Endodermal cell (in vitro differentiated cells): ENCODE measurements around the gene OR2T12. TPM values are rescaled to one million over a fixed set of nuclear protein-coding genes. Genes with fewer than 3 reads are reported as not detected.

Experiments
- DNase-seq: peaks from one replicate; pipeline ENCODE4 v3.0.0-alpha.2; 2017
- H3K27ac ChIP-seq: 2 replicates; pipeline ENCODE4 v1.5.1; 2013; ENCODE audit warnings: mild to moderate bottlenecking, low read depth, low read length, moderate library complexity
- H3K27me3 ChIP-seq: 2 replicates; pipeline ENCODE4 v1.6.1; 2013; ENCODE audit warnings: mild to moderate bottlenecking, low read length, moderate library complexity; ENCODE audit not compliant: insufficient read depth, control insufficient read depth, poor library complexity, severe bottlenecking
- H3K36me3 ChIP-seq: 2 replicates; pipeline ENCODE4 v1.7.0; 2013; ENCODE audit warnings: mild to moderate bottlenecking, low read length, moderate library complexity; ENCODE audit not compliant: control insufficient read depth, insufficient read depth
- H3K4me1 ChIP-seq: one replicate; pipeline ENCODE4 v1.7.0; 2013; ENCODE audit warnings: low read length; ENCODE audit not compliant: control insufficient read depth, insufficient read depth
- H3K4me3 ChIP-seq: 2 replicates; pipeline ENCODE4 v1.5.1; 2013; ENCODE audit warnings: mild to moderate bottlenecking, low read length, moderate library complexity
- H3K9ac ChIP-seq: 2 replicates; pipeline ENCODE4 v1.6.1; 2013; ENCODE audit warnings: mild to moderate bottlenecking, low read length, moderate library complexity; ENCODE audit not compliant: poor library complexity, severe bottlenecking; ENCODE audit errors: extremely low read depth
- H3K9me3 ChIP-seq: 2 replicates; pipeline ENCODE4 v1.6.1; 2013; ENCODE audit warnings: mild to moderate bottlenecking, low read length, moderate library complexity; ENCODE audit not compliant: control insufficient read depth
- H3K27ac Mint-ChIP-seq: 2 replicates; pipeline ENCODE4 v1.8.0; 2020; ENCODE audit warnings: mixed read lengths
- H3K27me3 Mint-ChIP-seq: 2 replicates; pipeline ENCODE4 v1.8.0; 2021; ENCODE audit warnings: mild to moderate bottlenecking, mixed read lengths; ENCODE audit not compliant: insufficient read depth
- H3K36me3 Mint-ChIP-seq: 2 replicates; pipeline ENCODE4 v1.8.0; 2020; ENCODE audit warnings: low read depth, mixed read lengths
- H3K4me1 Mint-ChIP-seq: 2 replicates; pipeline ENCODE4 v1.8.0; 2020; ENCODE audit warnings: mixed read lengths
- H3K4me3 Mint-ChIP-seq: 2 replicates; pipeline ENCODE4 v1.8.0; 2020; ENCODE audit warnings: mild to moderate bottlenecking, moderate library complexity, mixed read lengths
- H3K9me3 Mint-ChIP-seq: 2 replicates; pipeline ENCODE4 v1.8.0; 2020; ENCODE audit warnings: mild to moderate bottlenecking, mixed read lengths
- CTCF ChIP-seq: fragments of 200-600 bp; sonication (generic); conservative IDR thresholded peaks from 2 replicates; pipeline ENCODE4 v1.5.0; 2021; ENCODE audit warnings: antibody characterized with exemption, mild to moderate bottlenecking
- whole genome bisulfite sequencing, 2 experiments: methylation state at CpG; one replicate each; pipeline versions ENCODE4 v1.1.5 to v1.1.7; 2013; ENCODE audit warnings: missing lambda C conversion rate in 2 of 2, mixed read lengths in 1 of 2; ENCODE audit not compliant: insufficient coverage in 1 of 2, insufficient read length in 1 of 2; 5-methylcytosine and 5-hydroxymethylcytosine counted together
- long read RNA-seq, 4 experiments: library from polyadenylated mRNA in 2 of 4; library from RNA in 1 of 4; library from capped mRNA in 1 of 4; stranded (forward) in 3 of 4; unstranded in 1 of 4; transcript quantifications; one replicate each; pipeline ENCODE4 v2.0.0, GENCODE V29; 2020 to 2021; ENCODE audit warnings: inconsistent platforms in 1 of 4
- polyA plus RNA-seq, 2 experiments: library from polyadenylated mRNA; stranded (reverse); fragments of 50-300 nt; gene quantifications; one replicate each; pipeline ENCODE4 v1.2.3, GENCODE V29; 2013
- total RNA-seq, 2 donors: library from RNA; stranded (reverse); fragmentation: NEBNext Ultra II Directional in 1 of 2; extraction: Animal tissue kit (Norgen Biotek cat#: 25700) in 1 of 2; gene quantifications; 2 replicates in 1 of 2; 3 replicates in 1 of 2; pipeline ENCODE4 v1.2.1, GENCODE V29; 2021

Gene OR2T12
- not detected for total RNA-seq
- polyA plus RNA-seq (2013, experiment 1 of 2) = not detected
- not detected for polyA plus RNA-seq (2013, experiment 2 of 2)
- long read RNA-seq, experiment 1 = 0 reads
- long read RNA-seq, experiment 2 = 0 reads
- long read RNA-seq, experiment 3 = 0 reads
- long read RNA-seq, experiment 4 = 0 reads

DNA sequence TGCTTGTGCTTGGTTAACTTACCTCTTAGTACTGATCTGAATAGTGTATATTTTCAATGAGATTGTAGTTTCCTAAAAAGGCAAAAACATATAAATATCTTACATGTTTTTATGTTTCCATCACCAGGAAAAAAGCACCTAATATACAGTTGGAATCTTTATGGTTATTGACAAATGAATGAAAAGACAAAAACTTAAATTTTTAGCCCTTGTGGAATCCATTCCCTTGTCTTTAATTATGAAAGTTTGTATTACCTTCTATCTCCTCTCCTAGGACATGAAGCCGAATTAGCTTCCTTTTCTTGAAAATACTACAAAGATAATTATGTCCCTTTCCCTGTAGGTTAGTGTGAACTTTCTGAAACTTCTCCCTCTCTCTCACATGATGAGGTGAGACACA, at the start of gene OR2T12:
Gene OR2T12, minus strand, starts transcription at position 101 of the 400 bp plus-strand sequence. CDS start 7,846 bp downstream, outside the sequence.
- Histone ChIP-seq H3K27me3 (no peaks in the 10 kb centered on the region), H3K9ac (no peak within 1 kb of the TSS), H3K9me3 (peaks cover 51% of the 10 kb centered on the region), H3K4me3 (no peak within 1 kb of the TSS), H3K4me1 (no peaks in the 10 kb centered on the region), H3K27ac (no peak within 1 kb of the TSS), H3K36me3 (no peaks in the 10 kb centered on the region)
- H3K4me1 Mint-ChIP-seq = no peaks in the 10 kb centered on the region
- no peaks in the 10 kb centered on the region for H3K36me3 Mint-ChIP-seq
- WGBS, 2 experiments = 80 to 89% methylated on average over 1 of the region's 1 CpG
- no peak for TF ChIP-seq CTCF
- H3K27ac Mint-ChIP-seq = no peak within 1 kb of the TSS
- H3K4me3 Mint-ChIP-seq = no peak within 1 kb of the TSS
- no peak for DNase-seq
- no peaks in the 10 kb centered on the region for H3K27me3 Mint-ChIP-seq
- peaks cover 67% of the 10 kb centered on the region for H3K9me3 Mint-ChIP-seq

- Mint-ChIP-seq H3K27me3 (no peaks in the 10 kb centered on the region), H3K4me3 (no peak within 1 kb of the TSS), H3K27ac (no peak within 1 kb of the TSS), H3K9me3 (peaks cover 67% of the 10 kb centered on the region), H3K36me3 (no peaks in the 10 kb centered on the region), H3K4me1 (no peaks in the 10 kb centered on the region)
- H3K27ac ChIP-seq = no peak within 1 kb of the TSS
- DNase-seq = no peak
- WGBS, 2 experiments = 65 to 80% methylated on average over 3 to 4 of the region's 4 CpGs
- H3K9ac ChIP-seq = no peak within 1 kb of the TSS
- no peaks in the 10 kb centered on the region for H3K36me3 ChIP-seq
- no peak within 1 kb of the TSS for H3K4me3 ChIP-seq
- peaks cover 78% of the 10 kb centered on the region for H3K9me3 ChIP-seq
- H3K27me3 ChIP-seq = no peaks in the 10 kb centered on the region
- TF ChIP-seq CTCF = no peak
- H3K4me1 ChIP-seq = no peaks in the 10 kb centered on the region
Measured at GRCh38 chr1:248348475-248348874, 45.3 kb upstream of the OR2T12 start, which contains the start of gene OR14C36. Gene OR14C36 (plus strand): TSS chr1:248348775. CDS start chr1:248348775, 0 bp downstream.

- no peak for TF ChIP-seq CTCF
- Mint-ChIP-seq H3K27ac (no peak overlapping the region), H3K9me3 (peaks cover 74% of the 10 kb centered on the region), H3K36me3 (no peaks in the 10 kb centered on the region), H3K4me3 (no peak overlapping the region), H3K4me1 (no peaks in the 10 kb centered on the region), H3K27me3 (no peaks in the 10 kb centered on the region)
- H3K9me3 ChIP-seq = peaks cover 69% of the 10 kb centered on the region
- no peak for DNase-seq
- H3K9ac ChIP-seq = no peak overlapping the region
- H3K27me3 ChIP-seq = no peaks in the 10 kb centered on the region
- H3K36me3 ChIP-seq = no peaks in the 10 kb centered on the region
- H3K4me1 ChIP-seq = no peaks in the 10 kb centered on the region
- no peak overlapping the region for H3K27ac ChIP-seq
- WGBS, 2 experiments = 63% methylated on average over 2 of the region's 3 CpGs; no CpG with 5 or more reads in 1 of the 2 experiments
- H3K4me3 ChIP-seq = peak overlapping the region; percentile 16
Measured at GRCh38 chr1:248343451-248343850, 40.2 kb upstream of the OR2T12 start.
